HG03175 (cell line): ENCODE data around the gene POLA2.
A peak's percentile ranks its signal among the peaks of the same experiment; 100 is the strongest.
"Not testable (repeated sequence)": the region's sequence is repeated elsewhere in the genome, so short reads cannot be mapped to it uniquely, and the experiment has no call there.

ENCODE experiments used
- ATAC-seq: cut with Tn5 transposase; IDR thresholded peaks from one replicate; pipeline ENCODE4 v1.9.1; 2021; ENCODE audit warnings: mild to moderate bottlenecking, moderate library complexity; ENCODE audit not compliant: unreplicated experiment

Gene POLA2

GRCh38 chr11:65241134-65241533, 20.6 kb upstream of the POLA2 start:
- no peak for ATAC-seq

- ATAC-seq = no peak
Measured at GRCh38 chr11:65241692-65242091, 20.1 kb upstream of the POLA2 start.

GRCh38 chr11:65242389-65242788, 19.4 kb upstream of the POLA2 start:
- no peak for ATAC-seq

- ATAC-seq = no peak
Measured at GRCh38 chr11:65243797-65244196, 18.0 kb upstream of the POLA2 start.

GRCh38 chr11:65245046-65245445, 16.7 kb upstream of the POLA2 start:
- ATAC-seq = not testable (repeated sequence)

GRCh38 chr11:65246506-65246905, 15.3 kb upstream of the POLA2 start:
- ATAC-seq = no peak

- not testable (repeated sequence) for ATAC-seq
Measured at GRCh38 chr11:65248184-65248710, 13.5 kb upstream of the POLA2 start.

- no peak for ATAC-seq
Measured at GRCh38 chr11:65251476-65251875, 10.3 kb upstream of the POLA2 start.

GRCh38 chr11:65254724-65255123, 7.0 kb upstream of the POLA2 start:
- no peak for ATAC-seq

GRCh38 chr11:65258988-65259387, 2.8 kb upstream of the POLA2 start:
- ATAC-seq = no peak

- no peak for ATAC-seq
Measured at GRCh38 chr11:65260302-65260701, 1.5 kb upstream of the POLA2 start.

GRCh38 chr11:65260756-65261590, 789 bp upstream of the POLA2 start:
- ATAC-seq = peak; percentile 9

GRCh38 chr11:65262381-65262680, 569 bp downstream of the POLA2 start:
- ATAC-seq = no peak

GRCh38 chr11:65262776-65263175, 1.0 kb downstream of the POLA2 start:
- no peak for ATAC-seq

GRCh38 chr11:65264747-65265146, 3.0 kb downstream of the POLA2 start:
- ATAC-seq = not testable (repeated sequence)

GRCh38 chr11:65266210-65266609, 4.4 kb downstream of the POLA2 start:
- no peak for ATAC-seq

GRCh38 chr11:65274735-65275682, 13.2 kb downstream of the POLA2 start:
- no peak for ATAC-seq

- no peak for ATAC-seq
Measured at GRCh38 chr11:65275906-65276305, 14.1 kb downstream of the POLA2 start.

- no peak for ATAC-seq
Measured at GRCh38 chr11:65277631-65278277, 16.0 kb downstream of the POLA2 start.

- ATAC-seq = no peak
Measured at GRCh38 chr11:65278356-65278755, 16.6 kb downstream of the POLA2 start.

GRCh38 chr11:65279279-65279678, 17.5 kb downstream of the POLA2 start:
- ATAC-seq = no peak
